Measurements from ENCODE around the gene SLX4IP.

Gene SLX4IP

DNA sequence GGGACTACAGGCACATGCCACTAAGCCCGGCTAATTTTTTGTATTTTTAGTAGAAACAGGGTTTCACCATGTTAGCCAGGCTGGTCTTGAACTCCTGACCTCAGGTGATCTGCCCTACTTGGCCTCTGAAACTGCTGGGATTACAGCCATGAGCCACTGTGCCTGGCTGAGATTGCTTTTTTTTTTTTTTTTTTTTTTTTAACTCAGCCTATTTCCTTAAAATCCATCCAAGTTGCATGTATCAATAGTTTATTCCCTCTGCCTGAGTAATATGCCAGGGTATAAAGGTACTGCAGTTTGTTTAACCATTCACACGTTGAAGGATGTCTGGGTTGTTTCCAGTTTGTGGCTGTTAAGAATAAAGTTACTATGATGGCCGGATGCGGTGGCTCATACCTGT, 10.7 kb downstream of the SLX4IP start:
- TF ChIP-seq MAX (IDR thresholded peaks at IDR 0.05; ENCODE audit: low read depth, low read length) = no peak
- TF ChIP-seq, protein P1, sequence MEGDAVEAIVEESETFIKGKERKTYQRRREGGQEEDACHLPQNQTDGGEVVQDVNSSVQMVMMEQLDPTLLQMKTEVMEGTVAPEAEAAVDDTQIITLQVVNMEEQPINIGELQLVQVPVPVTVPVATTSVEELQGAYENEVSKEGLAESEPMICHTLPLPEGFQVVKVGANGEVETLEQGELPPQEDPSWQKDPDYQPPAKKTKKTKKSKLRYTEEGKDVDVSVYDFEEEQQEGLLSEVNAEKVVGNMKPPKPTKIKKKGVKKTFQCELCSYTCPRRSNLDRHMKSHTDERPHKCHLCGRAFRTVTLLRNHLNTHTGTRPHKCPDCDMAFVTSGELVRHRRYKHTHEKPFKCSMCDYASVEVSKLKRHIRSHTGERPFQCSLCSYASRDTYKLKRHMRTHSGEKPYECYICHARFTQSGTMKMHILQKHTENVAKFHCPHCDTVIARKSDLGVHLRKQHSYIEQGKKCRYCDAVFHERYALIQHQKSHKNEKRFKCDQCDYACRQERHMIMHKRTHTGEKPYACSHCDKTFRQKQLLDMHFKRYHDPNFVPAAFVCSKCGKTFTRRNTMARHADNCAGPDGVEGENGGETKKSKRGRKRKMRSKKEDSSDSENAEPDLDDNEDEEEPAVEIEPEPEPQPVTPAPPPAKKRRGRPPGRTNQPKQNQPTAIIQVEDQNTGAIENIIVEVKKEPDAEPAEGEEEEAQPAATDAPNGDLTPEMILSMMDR (IDR thresholded peaks at IDR 0.05; ENCODE audit: low read depth, low read length) = no peak
- no peak for TF ChIP-seq POLR2A (IDR thresholded peaks at IDR 0.05; ENCODE audit: extremely low read depth, insufficient read length)
- no peak for TF ChIP-seq MYC (IDR thresholded peaks at IDR 0.05; ENCODE audit: low read depth, low read length)
- no peak for DNase-seq (ENCODE audit: low read depth)
- H3K4me3 ChIP-seq (ENCODE audit: low read depth, low read length) = no peak overlapping the region

DNA sequence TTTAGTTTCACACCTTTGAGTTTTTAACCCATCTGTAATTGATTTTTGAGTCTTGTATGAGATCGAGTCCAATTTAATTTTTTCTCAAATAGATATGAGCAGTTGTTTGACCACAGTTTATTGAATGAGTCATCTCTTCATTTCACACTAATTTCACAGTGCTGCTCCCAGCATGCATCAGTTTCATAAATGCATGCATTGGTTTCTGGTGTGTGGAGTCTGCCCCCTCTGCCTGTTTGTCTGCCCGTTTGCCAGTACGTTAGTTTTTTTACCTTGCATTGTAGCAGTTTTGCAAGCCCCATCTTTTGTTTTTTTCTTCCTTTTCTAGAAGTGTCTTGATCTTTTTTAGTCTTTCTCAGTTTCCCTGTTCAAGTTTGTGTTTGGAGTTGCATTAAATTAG, 11.9 kb downstream of the SLX4IP start:
- TF ChIP-seq MAX (IDR thresholded peaks at IDR 0.05; ENCODE audit: low read depth, low read length) = peak; percentile 82
- peak; percentile 84 for TF ChIP-seq MYC (IDR thresholded peaks at IDR 0.05; ENCODE audit: low read depth, low read length)
- TF ChIP-seq, protein P1 (IDR thresholded peaks at IDR 0.05; ENCODE audit: low read depth, low read length) = peak; percentile 9
- no peak for TF ChIP-seq POLR2A (IDR thresholded peaks at IDR 0.05; ENCODE audit: extremely low read depth, insufficient read length)
- DNase-seq (ENCODE audit: low read depth) = peak; percentile 94
- H3K4me3 ChIP-seq (ENCODE audit: low read depth, low read length) = peak overlapping the region; percentile 26

DNA sequence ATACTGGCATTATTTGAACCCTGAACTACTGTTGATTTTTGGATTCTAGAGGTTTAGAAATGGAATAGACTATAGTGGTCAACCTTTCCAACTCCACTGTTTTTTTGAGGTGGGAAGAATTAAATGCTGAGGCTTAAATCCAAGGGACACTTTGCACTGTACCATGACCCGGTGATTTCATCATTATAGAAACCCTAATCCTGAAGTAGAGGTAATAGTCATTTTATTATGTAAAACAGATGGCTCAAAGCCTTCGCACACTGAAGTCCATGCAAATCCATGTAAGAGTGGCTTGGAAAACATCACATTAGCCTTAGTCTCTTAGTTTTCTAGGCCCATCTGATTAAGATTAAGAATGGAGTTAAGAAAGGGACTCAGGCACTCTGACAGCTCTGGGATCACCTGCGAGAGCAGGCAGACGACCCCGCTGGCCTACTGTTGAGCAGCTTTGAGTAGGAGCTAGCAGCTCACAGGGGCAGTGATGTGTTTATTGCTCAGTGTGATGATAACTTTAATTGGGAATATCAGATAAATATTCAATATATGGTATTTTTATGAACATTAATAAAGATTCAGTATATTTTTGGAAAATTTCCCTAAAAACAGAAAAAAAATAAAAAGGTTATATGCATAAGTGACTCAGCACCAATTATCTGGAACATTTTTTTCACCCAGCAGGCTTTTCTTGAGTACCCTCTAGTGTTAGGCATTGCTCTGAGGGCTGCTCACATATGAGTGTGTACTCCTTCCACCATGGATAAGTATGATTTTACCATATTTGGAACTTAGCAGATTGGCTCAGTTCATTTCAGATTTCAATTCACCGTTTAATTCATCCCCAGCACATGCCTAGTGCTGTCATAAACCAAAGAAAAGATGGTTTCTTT, 13.4 kb downstream of the SLX4IP start:
- peak; percentile 30 for DNase-seq (ENCODE audit: low read depth)
- no peak for TF ChIP-seq MYC (IDR thresholded peaks at IDR 0.05; ENCODE audit: low read depth, low read length)
- TF ChIP-seq POLR2A (IDR thresholded peaks at IDR 0.05; ENCODE audit: extremely low read depth, insufficient read length) = no peak
- TF ChIP-seq MAX (IDR thresholded peaks at IDR 0.05; ENCODE audit: low read depth, low read length) = no peak
- TF ChIP-seq, protein P1 (IDR thresholded peaks at IDR 0.05; ENCODE audit: low read depth, low read length) = no peak
- no peak overlapping the region for H3K4me3 ChIP-seq (ENCODE audit: low read depth, low read length)

DNA sequence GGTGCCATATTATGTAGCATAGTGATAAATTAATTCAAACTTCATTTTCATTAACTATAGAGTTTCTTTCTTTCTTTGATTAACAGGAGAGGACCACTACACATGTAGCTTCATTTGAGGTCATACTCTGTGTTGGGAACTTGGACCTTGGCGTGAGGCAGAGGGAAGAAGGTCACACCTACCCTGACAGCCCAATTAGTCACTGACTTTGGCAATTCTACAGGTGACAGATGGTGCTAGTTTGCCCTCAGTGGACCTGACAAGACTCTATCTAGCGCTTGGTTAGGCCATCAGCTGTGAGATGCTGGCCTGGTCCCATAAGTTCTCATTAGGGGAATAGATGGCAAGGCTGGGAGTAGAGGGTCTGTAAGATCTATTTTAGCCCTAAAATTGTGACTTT, 14.2 kb downstream of the SLX4IP start:
- H3K4me3 ChIP-seq (ENCODE audit: low read depth, low read length) = no peak overlapping the region
- TF ChIP-seq POLR2A (IDR thresholded peaks at IDR 0.05; ENCODE audit: extremely low read depth, insufficient read length) = no peak
- TF ChIP-seq MYC (IDR thresholded peaks at IDR 0.05; ENCODE audit: low read depth, low read length) = no peak
- TF ChIP-seq, protein P1 (IDR thresholded peaks at IDR 0.05; ENCODE audit: low read depth, low read length) = no peak
- no peak for TF ChIP-seq MAX (IDR thresholded peaks at IDR 0.05; ENCODE audit: low read depth, low read length)
- DNase-seq (ENCODE audit: low read depth) = no peak

DNA sequence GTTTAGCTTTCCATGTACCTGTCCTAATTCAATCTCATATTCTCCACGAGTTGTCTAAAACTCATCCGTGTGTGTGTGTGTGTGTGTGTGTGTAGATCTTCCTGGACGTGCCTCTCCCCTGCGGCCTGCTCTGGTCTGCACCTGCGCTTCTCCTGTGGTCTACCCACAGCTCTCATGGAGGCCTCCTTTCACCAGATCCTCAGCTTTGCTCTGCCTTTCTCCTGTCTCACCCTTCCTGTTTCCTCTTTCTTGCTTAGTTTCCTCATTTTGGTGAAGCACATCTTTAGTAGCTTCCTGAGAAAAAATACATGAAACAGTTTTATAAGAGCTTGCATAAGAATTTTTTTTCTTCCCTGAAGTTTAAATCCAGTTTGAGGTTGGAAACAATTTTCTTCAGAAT, 18.1 kb downstream of the SLX4IP start:
- DNase-seq (ENCODE audit: low read depth) = peak; percentile 97
- peak; percentile 45; the same call in 1 of the 2 replicates for TF ChIP-seq MAX (IDR thresholded peaks at IDR 0.05; ENCODE audit: low read depth, low read length)
- no peak for TF ChIP-seq POLR2A (IDR thresholded peaks at IDR 0.05; ENCODE audit: extremely low read depth, insufficient read length)
- TF ChIP-seq, protein P1 (IDR thresholded peaks at IDR 0.05; ENCODE audit: low read depth, low read length) = no peak
- TF ChIP-seq MYC (IDR thresholded peaks at IDR 0.05; ENCODE audit: low read depth, low read length) = peak; percentile 65
- H3K4me3 ChIP-seq (ENCODE audit: low read depth, low read length) = no peak overlapping the region
